ENCODE data around the gene NBL1. TPM values are rescaled to one million over a fixed set of nuclear protein-coding genes. Genes with fewer than 3 reads are reported as not detected.
A peak's percentile ranks its signal among the peaks of the same experiment; 100 is the strongest.

Gene NBL1
- total RNA-seq, 8 experiments from 2014 or later = 0.78 to 149 (median 11.6) TPM

DNA sequence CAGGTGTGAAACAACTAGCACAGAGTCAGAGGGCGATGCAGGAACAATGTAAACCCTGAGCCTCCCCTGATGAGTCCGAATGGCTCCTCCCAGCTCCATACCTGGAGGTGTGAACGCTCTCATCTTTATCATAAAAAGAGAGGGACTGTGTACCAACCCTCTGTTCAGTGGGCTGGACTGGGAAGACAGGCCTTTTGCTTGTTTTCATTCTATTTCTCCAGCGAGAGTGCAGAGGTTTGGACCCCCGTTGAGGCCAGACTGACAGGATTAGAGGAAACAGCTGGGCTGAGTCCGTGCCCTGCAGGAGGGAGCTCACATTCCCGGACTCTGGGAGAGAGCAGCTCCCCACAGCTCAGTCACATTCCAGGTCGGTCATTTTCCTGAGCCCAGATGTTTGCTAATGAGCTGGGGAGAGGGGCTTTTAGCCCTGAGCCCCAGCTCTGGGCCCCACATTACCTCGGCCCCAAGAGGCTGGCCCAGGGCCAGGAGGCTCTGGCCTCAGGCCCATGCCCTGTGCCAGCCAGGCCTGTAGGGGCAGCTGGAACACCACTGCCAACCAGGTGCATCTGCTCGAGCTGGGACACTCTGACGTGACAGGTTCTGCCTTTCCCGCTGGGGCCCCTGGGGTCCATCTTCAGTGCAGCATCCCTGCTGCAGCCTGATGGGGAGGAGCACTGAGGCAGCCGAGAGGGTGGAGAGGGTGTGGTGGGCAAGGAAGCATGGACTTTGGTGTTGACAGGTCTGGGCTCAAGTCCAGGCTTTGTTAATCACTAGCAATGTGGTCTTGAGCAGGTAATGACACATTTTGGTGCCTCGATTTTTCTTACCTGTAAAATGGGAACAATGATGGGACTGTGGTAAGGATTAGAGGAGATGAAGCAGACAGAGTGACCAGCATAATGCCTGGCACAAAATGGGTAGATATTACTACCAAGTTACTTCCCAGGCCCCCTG, 3.5 kb upstream of the NBL1 start:
- no peak overlapping the region for H3K27ac ChIP-seq
- 20 to 60% (median 25%) methylated on average over 1 to 14 of the region's 14 CpGs; no CpG with 5 or more reads in 2 of the 10 experiments for WGBS, 10 experiments
- H3K4me1 ChIP-seq (replicated peaks in 1 of 2) = peaks cover 0 to 8% of the 10 kb centered on the region in 2 donors
- in situ Hi-C loops (cut with MboI; ENCODE audit: low pct_unique_long_range_greater_than_20kb in 2 of 9, low sequenced_read_pairs in 9 of 9, unreplicated experiment in 9 of 9) = loop anchor here in 2 of 9 experiments (25.0 kb wide), 1 partner anchor 253 kb away; no protein-coding TSS in a partner anchor
- ATAC-seq (replicated peaks in 6 of 8) = peak in 2 of 8 experiments; percentile 7 to 10
- H3K4me3 ChIP-seq = no peak overlapping the region

DNA sequence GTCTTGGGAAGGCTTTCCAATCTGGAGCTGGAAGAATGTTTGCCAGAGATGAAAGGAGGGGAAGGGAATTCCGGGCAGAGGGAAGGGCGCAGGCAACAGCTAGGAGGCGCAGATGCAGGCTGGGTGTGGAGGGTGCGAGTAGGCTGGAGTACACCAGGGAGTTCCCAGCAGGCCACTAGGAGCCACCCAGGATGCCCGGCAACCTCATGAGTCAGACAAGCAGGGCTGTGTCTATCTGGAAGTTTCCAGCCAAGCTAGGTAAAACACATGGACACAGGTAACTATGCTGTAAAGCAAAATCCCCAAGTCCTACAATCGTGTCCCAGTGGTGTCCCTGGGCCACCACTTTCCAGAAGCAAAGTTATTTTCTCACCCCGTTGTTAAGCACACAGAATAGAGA, 990 bp upstream of the NBL1 start:
- in situ Hi-C loops (cut with MboI; ENCODE audit: low pct_unique_long_range_greater_than_20kb in 2 of 9, low sequenced_read_pairs in 9 of 9, unreplicated experiment in 9 of 9) = loop anchor here in 2 of 9 experiments (25.0 kb wide), 1 partner anchor 256 kb away; no protein-coding TSS in a partner anchor
- peak in 3 of 8 experiments; percentile 47 to 60 (median 55) for ATAC-seq (replicated peaks in 6 of 8)
- H3K4me1 ChIP-seq (replicated peaks in 1 of 2) = peaks cover 0 to 8% of the 10 kb centered on the region in 2 donors
- 0 to 60% (median 13%) methylated on average over 2 to 6 of the region's 7 CpGs; no CpG with 5 or more reads in 6 of the 10 experiments for WGBS, 10 experiments
- H3K27ac ChIP-seq = no peak overlapping the region
- H3K4me3 ChIP-seq = no peak overlapping the region

DNA sequence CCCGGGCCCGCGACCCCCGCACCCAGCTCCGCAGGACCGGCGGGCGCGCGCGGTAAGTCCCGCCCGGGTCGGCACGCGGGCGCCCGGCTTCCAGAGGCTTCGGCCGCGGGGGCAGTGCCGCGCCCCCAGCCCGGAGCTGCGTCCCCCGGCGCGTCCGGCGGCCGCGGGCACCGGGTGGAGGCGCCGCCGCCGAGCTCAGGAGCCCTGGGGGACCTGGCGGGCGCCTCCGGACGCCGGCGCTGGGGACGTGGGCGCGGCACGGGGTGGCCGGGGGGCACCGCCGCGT, 227 bp downstream of the NBL1 start:
- H3K4me3 ChIP-seq = peak overlapping the region; percentile 35 to 48 (median 39)
- in situ Hi-C loops (cut with MboI; ENCODE audit: low pct_unique_long_range_greater_than_20kb in 2 of 9, low sequenced_read_pairs in 9 of 9, unreplicated experiment in 9 of 9) = loop anchor here in 2 of 9 experiments (25.0 kb wide), 1 partner anchor 257 kb away; no protein-coding TSS in a partner anchor
- peaks cover 0 to 8% of the 10 kb centered on the region in 2 donors for H3K4me1 ChIP-seq (replicated peaks in 1 of 2)
- no peak overlapping the region for H3K27ac ChIP-seq
- WGBS, 10 experiments = no CpG with 5 or more reads among the region's 51 CpGs
- peak in 7 of 8 experiments; percentile 0 to 61 (median 56) for ATAC-seq (replicated peaks in 6 of 8)

DNA sequence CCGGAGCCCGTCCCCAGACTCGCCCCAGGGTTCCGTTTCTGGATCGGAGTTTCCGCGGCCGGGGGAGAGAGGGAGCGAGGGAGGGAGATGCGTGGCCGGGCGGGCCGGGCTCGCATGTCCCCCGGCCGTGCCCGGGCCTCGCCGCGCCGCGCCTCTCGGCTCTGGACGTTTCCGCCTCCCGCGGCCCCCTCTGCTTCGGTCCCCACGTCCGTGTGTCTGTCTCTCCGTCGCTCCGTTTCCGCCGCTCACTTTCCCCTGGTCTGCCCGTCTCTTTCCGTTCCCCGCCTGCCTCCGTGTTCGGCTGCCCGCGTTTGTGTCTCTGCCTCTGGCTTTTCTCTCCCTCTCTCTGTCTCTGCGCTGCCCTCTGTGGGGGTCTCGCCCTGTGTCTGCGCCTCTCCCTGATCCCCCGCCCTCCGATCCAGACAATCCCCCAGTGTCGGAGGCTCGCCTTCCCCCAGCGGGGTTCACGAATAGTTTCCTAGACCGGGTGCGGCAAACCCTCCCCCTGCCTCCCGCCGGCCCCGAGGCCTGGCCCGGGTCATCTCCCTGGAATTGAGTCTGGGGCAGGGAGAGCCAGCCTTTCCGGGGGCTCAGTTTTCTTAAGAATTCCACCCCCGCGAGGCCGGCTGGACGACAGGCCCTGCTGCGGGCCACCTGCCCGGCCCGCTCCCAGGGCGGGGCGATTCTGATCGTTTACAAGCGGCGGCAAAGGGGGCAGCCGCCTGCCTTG, 735 bp downstream of the NBL1 start:
- 0 to 14% (median 0%) methylated on average over 1 to 25 of the region's 71 CpGs; no CpG with 5 or more reads in 7 of the 10 experiments for WGBS, 10 experiments
- peak overlapping the region; percentile 35 to 48 (median 39) for H3K4me3 ChIP-seq
- no peak overlapping the region for H3K27ac ChIP-seq
- peaks cover 0 to 8% of the 10 kb centered on the region in 2 donors for H3K4me1 ChIP-seq (replicated peaks in 1 of 2)
- peak; percentile 3 to 57 (median 10) for ATAC-seq (replicated peaks in 6 of 8)
- in situ Hi-C loops (cut with MboI; ENCODE audit: low pct_unique_long_range_greater_than_20kb in 2 of 9, low sequenced_read_pairs in 9 of 9, unreplicated experiment in 9 of 9) = loop anchor here in 2 of 9 experiments (25.0 kb wide), 1 partner anchor 258 kb away; no protein-coding TSS in a partner anchor

DNA sequence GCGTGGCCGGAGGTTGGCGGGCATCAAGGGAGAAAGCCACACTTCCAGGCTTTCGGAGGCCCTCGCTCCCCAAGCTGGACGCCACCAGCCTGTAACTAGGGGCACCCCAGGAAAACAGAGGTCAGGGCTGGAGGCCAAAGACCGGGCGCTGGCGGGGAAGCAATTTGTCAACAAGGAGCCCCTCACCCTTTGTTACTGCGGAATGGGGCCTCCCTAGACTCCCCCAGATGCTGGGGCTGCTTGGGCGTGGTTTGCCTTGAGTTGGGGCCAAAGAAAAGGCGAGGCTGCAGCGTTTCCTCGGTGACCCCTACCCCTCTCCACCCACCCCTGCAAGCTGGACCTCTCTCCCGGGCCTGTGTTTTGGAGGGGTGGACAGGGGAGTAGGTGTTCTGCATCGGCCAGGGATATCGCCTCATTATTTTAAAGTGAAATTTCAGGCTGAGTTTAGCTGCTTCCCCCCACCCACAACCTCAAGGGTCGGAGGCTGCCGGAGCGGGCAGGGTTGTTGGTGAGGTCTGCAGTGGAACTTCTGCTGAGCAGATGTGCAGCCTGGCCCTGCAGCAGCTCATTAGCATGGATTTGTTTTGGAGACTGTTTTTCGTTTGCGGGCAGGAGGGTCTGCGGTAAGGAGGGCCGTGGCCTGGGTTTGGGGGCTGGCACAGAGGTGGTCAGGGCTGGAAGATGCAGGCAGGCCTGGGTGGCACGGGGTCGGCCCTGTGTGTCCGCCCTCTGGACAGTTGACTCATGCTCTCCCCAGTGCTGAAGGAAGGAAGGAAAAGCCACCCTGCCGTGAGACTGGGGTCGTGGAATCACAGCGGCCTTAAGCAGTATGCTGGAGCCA, 1.5 kb downstream of the NBL1 start:
- in situ Hi-C loops (cut with MboI; ENCODE audit: low pct_unique_long_range_greater_than_20kb in 2 of 9, low sequenced_read_pairs in 9 of 9, unreplicated experiment in 9 of 9) = loop anchor here in 2 of 9 experiments (25.0 kb wide), 1 partner anchor 258 kb away; no protein-coding TSS in a partner anchor
- 0 to 60% (median 44%) methylated on average over 1 to 14 of the region's 30 CpGs; no CpG with 5 or more reads in 4 of the 10 experiments for WGBS, 10 experiments
- H3K27ac ChIP-seq = no peak overlapping the region
- peak overlapping the region in 1 of 5 donors; percentile 48 for H3K4me3 ChIP-seq
- peak in 1 of 8 experiments; percentile 8 for ATAC-seq (replicated peaks in 6 of 8)
- H3K4me1 ChIP-seq (replicated peaks in 1 of 2) = peaks cover 0 to 9% of the 10 kb centered on the region in 2 donors

DNA sequence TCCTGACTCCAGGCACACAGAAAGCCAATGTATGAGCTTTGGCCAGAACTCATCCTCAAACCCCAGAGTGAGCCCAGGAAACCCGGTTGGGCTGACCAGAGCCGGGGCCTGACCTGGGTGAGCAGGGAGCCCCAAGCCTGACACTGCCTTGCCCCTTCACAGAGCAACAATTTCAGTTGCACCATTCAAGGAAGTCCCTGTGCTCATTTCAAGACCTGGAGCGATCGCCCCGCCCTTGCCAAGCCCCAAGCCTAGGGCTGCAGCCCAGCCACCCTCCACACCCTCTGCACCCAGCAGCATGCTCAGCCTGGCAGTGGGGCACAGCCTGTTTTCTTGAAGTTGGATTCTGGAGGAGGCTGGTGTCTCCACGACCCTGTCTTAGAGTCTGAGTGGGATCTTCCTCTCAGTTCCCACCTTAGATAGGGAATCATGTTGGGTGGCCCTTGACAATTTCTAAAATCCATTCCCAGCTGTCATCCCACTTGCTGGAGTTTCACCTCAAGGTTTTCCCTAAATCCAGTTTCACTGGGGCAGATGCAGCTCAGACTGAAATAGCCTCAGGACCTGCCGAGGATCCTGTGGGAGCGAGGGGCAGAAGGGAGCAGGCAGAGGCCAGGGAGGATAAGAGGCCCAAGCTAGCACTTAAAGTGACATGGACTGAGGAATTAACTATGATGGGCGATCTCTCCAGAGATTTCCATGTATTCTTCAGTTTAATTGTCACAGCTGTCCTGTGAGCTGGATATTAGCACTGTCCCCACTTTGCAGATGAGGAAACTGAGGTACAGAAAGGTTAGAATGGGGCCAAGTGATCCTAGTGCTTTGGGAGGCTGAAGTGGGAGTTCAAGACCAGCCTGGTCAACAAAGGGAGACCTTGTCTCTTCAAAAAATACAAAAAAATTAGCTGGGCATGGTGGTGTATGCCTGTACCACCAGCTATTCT, 2.5 kb downstream of the NBL1 start:
- ATAC-seq (replicated peaks in 6 of 8) = no peak
- no peak overlapping the region for H3K4me3 ChIP-seq
- in situ Hi-C loops (cut with MboI; ENCODE audit: low pct_unique_long_range_greater_than_20kb in 2 of 9, low sequenced_read_pairs in 9 of 9, unreplicated experiment in 9 of 9) = loop anchor here in 2 of 9 experiments (25.0 kb wide), 1 partner anchor 259 kb away; no protein-coding TSS in a partner anchor

DNA sequence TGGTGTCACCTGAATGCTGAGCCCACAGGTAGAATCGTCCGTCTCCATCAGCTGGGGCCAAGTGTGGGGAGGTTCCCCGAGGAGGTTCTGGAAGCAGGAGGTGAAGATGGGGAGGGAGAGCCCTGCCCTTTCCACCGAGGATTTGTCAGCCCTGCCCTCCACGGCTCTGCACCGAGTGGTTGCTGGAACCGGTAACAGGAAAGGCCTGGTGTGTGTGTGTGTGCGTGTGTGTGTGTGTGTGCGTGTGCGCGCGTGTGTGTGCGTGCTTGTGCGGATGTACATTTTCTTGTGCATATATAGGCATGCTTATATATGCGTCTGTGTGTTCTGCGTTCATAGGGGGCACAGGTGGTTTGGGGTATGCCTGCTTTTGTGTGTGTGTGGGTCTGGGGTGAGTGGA, 3.5 kb downstream of the NBL1 start:
- Histone ChIP-seq H3K4me1 (replicated peaks in 1 of 2) (peaks cover 0 to 13% of the 10 kb centered on the region in 2 donors), H3K27ac (no peak overlapping the region), H3K4me3 (no peak overlapping the region)
- in situ Hi-C loops (cut with MboI; ENCODE audit: low pct_unique_long_range_greater_than_20kb in 2 of 9, low sequenced_read_pairs in 9 of 9, unreplicated experiment in 9 of 9) = loop anchor here in 2 of 9 experiments (25.0 kb wide), 1 partner anchor 260 kb away; no protein-coding TSS in a partner anchor
- 51 to 100% (median 75%) methylated on average over 1 to 12 of the region's 16 CpGs; no CpG with 5 or more reads in 2 of the 10 experiments for WGBS, 10 experiments
- ATAC-seq (replicated peaks in 6 of 8) = no peak

More for the DNA sequence above, 2.5 kb downstream of the NBL1 start:
- H3K4me1 ChIP-seq (replicated peaks in 1 of 2) = peaks cover 0 to 13% of the 10 kb centered on the region in 2 donors
- H3K27ac ChIP-seq = no peak overlapping the region
- WGBS, 10 experiments = 0 to 100% (median 79%) methylated on average over 1 to 7 of the region's 9 CpGs; no CpG with 5 or more reads in 2 of the 10 experiments

DNA sequence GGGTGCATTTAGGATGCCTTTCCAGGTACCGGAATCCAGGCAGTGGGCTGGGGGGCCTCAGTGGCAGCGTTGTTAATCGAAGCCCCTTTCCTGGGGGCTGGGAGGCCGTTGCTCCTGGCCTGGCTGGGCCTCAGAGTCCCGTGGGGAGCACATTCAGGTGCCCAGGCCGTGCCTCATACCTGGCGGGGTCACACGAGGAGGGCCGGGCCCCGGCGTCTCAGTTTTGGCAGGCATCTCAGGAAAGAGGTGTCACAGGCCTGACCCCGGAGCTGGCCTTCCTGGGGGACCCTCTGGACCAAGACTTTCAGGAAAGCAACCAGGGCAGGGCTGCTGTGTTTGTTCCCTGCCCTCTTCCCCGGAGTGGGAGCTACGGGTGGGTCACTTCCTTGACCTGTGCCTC, 4.1 kb downstream of the NBL1 start:
- in situ Hi-C loops (cut with MboI; ENCODE audit: low pct_unique_long_range_greater_than_20kb in 2 of 9, low sequenced_read_pairs in 9 of 9, unreplicated experiment in 9 of 9) = loop anchor here in 2 of 9 experiments (25.0 kb wide), 1 partner anchor 261 kb away; no protein-coding TSS in a partner anchor

DNA sequence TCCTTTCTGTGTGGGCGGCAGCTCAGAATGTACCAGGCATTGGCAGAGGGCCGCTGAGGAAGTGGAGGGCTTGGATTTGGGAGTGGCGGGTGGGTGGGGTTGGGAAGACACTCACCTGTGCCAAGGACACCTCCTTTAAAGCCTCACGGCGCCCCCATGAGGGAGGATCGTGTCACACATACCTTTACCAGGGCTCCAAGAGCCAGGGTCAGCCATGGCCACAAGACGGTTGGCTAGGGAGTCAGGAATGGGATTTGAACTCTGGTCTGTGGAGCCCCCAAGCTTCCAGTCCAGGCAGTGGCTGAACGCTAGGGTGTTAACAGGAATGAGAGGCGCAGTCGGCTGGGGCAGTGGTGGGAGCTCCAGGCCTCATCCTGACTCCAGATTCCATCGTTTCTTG, 4.6 kb downstream of the NBL1 start:
- H3K4me3 ChIP-seq = no peak overlapping the region
- peaks cover 0 to 9% of the 10 kb centered on the region in 2 donors for H3K4me1 ChIP-seq (replicated peaks in 1 of 2)
- no peak for ATAC-seq (replicated peaks in 6 of 8)
- in situ Hi-C loops (cut with MboI; ENCODE audit: low pct_unique_long_range_greater_than_20kb in 2 of 9, low sequenced_read_pairs in 9 of 9, unreplicated experiment in 9 of 9) = loop anchor here in 2 of 9 experiments (25.0 kb wide), 1 partner anchor 261 kb away; no protein-coding TSS in a partner anchor
- no peak overlapping the region for H3K27ac ChIP-seq
- WGBS, 10 experiments = 27 to 58% (median 37%) methylated on average over 4 to 5 of the region's 11 CpGs; no CpG with 5 or more reads in 6 of the 10 experiments

More for the DNA sequence above, 4.1 kb downstream of the NBL1 start:
- Histone ChIP-seq H3K4me1 (replicated peaks in 1 of 2) (peaks cover 0 to 13% of the 10 kb centered on the region in 2 donors), H3K27ac (no peak overlapping the region), H3K4me3 (no peak overlapping the region)
- 22 to 100% (median 88%) methylated on average over 1 to 3 of the region's 14 CpGs; no CpG with 5 or more reads in 6 of the 10 experiments for WGBS, 10 experiments
- no peak for ATAC-seq (replicated peaks in 6 of 8)

DNA sequence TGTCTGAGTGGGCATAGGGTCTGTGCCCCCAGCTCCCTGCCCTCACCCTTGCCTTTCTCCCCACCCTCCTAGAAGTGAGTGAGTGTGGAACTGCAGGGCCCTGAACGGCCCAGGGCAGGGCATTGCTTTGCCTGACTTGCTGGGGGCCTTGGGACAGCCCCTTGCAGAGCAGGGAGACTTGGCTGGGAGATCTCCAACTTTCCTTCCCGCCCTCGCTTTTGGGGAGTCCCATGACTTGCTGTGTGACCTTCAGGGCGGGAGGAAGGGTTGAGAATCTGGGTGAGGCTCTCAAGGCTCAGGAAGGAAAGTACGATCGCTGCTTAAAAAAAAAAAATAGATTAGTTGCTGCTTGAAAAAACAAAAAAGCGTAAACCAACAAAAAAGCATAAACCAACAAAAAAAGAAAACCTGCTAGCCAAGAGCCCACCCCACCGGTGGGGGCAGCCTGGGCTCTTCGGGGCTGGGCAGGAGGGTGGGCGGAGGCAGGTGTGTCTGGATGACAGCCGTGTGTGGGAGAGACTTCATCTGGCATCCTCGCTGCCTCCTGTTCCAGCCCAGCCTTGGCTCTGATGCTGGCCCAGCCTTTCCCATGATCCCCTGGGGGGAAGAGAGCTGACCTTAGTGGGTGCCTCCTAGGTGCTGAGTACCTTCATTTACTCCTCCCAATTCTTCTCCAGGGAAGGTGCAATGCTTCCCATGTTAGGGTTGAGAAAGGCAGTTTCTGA, 6.5 kb downstream of the NBL1 start:
- ATAC-seq (replicated peaks in 6 of 8) = peak; percentile 8 to 51 (median 34)
- H3K4me1 ChIP-seq (replicated peaks in 1 of 2) = peaks cover 0 to 5% of the 10 kb centered on the region in 2 donors
- no peak overlapping the region for H3K27ac ChIP-seq
- in situ Hi-C loops (cut with MboI; ENCODE audit: low pct_unique_long_range_greater_than_20kb in 2 of 9, low sequenced_read_pairs in 9 of 9, unreplicated experiment in 9 of 9) = loop anchor here in 3 of 9 experiments (25.0 kb wide), 4 partner anchors 263 to 763 kb away; partner anchors contain the start of gene ALDH4A1 (in 1 of the 3)
- WGBS, 10 experiments = 0 to 100% (median 68%) methylated on average over 1 to 7 of the region's 12 CpGs; no CpG with 5 or more reads in 3 of the 10 experiments
- no peak overlapping the region for H3K4me3 ChIP-seq

All from motor neuron (in vitro differentiated cells).